ENCODE data around the gene SLIT3.

- TF ChIP-seq POLR2A (IDR thresholded peaks at IDR 0.05; ENCODE audit: low read depth, low read length) (no peak), CTCF (IDR thresholded peaks at IDR 0.05; ENCODE audit: extremely low read depth in 1 of 2, insufficient read depth in 1 of 2, low read depth in 1 of 2, low read length in 2 of 2) (no peak), JUN (IDR thresholded peaks at IDR 0.05; ENCODE audit: borderline replicate concordance, insufficient read depth, insufficient read length, low read depth) (no peak), POLR2AphosphoS5 (IDR thresholded peaks at IDR 0.05; ENCODE audit: insufficient read depth, low read depth, low read length) (no peak)
These were observed 579.8 kb downstream of the SLIT3 start for GRCh38 chr5:168721002-168721753.
